ENCODE data around the gene KRT71.

The KRT71 gene

GRCh38 chr12:52551216-52551865 is 1.6 kb downstream of the KRT71 start:
- Histone ChIP-seq H3K9me3 (ENCODE audit: insufficient read depth, low read depth, low read length) (no peaks in the 10 kb centered on the region), H3K36me3 (ENCODE audit: control insufficient read depth in 1 of 2, insufficient read depth in 2 of 2, low read length in 2 of 2) (no peaks in the 10 kb centered on the region), H2AFZ (ENCODE audit: insufficient read depth, low read length, poor library complexity) (no peak overlapping the region), H2BK120ac (ENCODE audit: insufficient read depth, low read length, poor library complexity) (no peak overlapping the region), H3K23ac (ENCODE audit: low read length) (no peak overlapping the region), H3K18ac (ENCODE audit: low read length) (no peak overlapping the region), H3K14ac (ENCODE audit: low read length) (peak overlapping the region; percentile 62), H2AK5ac (ENCODE audit: low read length) (no peak overlapping the region), H3K79me2 (ENCODE audit: control insufficient read depth, insufficient read depth, low read length, poor library complexity) (no peaks in the 10 kb centered on the region), H3K27ac (ENCODE audit: low read depth, low read length) (peak overlapping the region; percentile 19), H3K27me3 (ENCODE audit: insufficient read depth, low read length) (no peaks in the 10 kb centered on the region), H4K12ac (ENCODE audit: low read depth, low read length) (no peak overlapping the region), H2BK5ac (ENCODE audit: low read depth, low read length, poor library complexity) (peak overlapping the region; percentile 49), H4K91ac (ENCODE audit: low read depth, low read length) (no peak overlapping the region), H3K79me1 (ENCODE audit: low read length) (peaks cover 5% of the 10 kb centered on the region), H2BK12ac (ENCODE audit: low read length) (peak overlapping the region; percentile 48), H3K4me3 (ENCODE audit: low read depth, low read length) (no peak overlapping the region), H4K8ac (ENCODE audit: low read depth, low read length) (no peak overlapping the region), H3K4me2 (ENCODE audit: low read length) (no peak overlapping the region), H3K4me1 (ENCODE audit: control insufficient read depth in 1 of 2, insufficient read depth in 2 of 2, low read length in 2 of 2) (peaks cover 12 to 15% of the 10 kb centered on the region in 2 experiments), H3K9ac (ENCODE audit: low read length) (no peak overlapping the region), H3K4ac (ENCODE audit: low read depth, low read length) (no peak overlapping the region)
- peak; percentile 93 to 95 for DNase-seq
- WGBS (ENCODE audit: extremely low coverage, insufficient coverage, insufficient read length): no CpG with 5 or more reads among the region's 6 CpGs

- Histone ChIP-seq H3K9ac (ENCODE audit: low read length) (no peak overlapping the region), H3K27me3 (ENCODE audit: insufficient read depth, low read length) (no peaks in the 10 kb centered on the region), H2BK5ac (ENCODE audit: low read depth, low read length, poor library complexity) (no peak overlapping the region), H4K91ac (ENCODE audit: low read depth, low read length) (no peak overlapping the region), H4K8ac (ENCODE audit: low read depth, low read length) (no peak overlapping the region), H3K4me1 (ENCODE audit: control insufficient read depth in 1 of 2, insufficient read depth in 2 of 2, low read length in 2 of 2) (peaks cover 2 to 5% of the 10 kb centered on the region in 2 experiments), H2AFZ (ENCODE audit: insufficient read depth, low read length, poor library complexity) (no peak overlapping the region), H3K36me3 (ENCODE audit: control insufficient read depth in 1 of 2, insufficient read depth in 2 of 2, low read length in 2 of 2) (no peaks in the 10 kb centered on the region), H2BK12ac (ENCODE audit: low read length) (no peak overlapping the region), H3K23ac (ENCODE audit: low read length) (no peak overlapping the region), H2BK120ac (ENCODE audit: insufficient read depth, low read length, poor library complexity) (no peak overlapping the region), H2AK5ac (ENCODE audit: low read length) (no peak overlapping the region), H3K18ac (ENCODE audit: low read length) (no peak overlapping the region), H3K14ac (ENCODE audit: low read length) (no peak overlapping the region), H3K4me3 (ENCODE audit: low read depth, low read length) (no peak overlapping the region), H3K79me2 (ENCODE audit: control insufficient read depth, insufficient read depth, low read length, poor library complexity) (no peaks in the 10 kb centered on the region), H4K12ac (ENCODE audit: low read depth, low read length) (no peak overlapping the region), H3K9me3 (ENCODE audit: insufficient read depth, low read depth, low read length) (no peaks in the 10 kb centered on the region), H3K4ac (ENCODE audit: low read depth, low read length) (no peak overlapping the region), H3K4me2 (ENCODE audit: low read length) (no peak overlapping the region), H3K27ac (ENCODE audit: low read depth, low read length) (no peak overlapping the region), H3K79me1 (ENCODE audit: low read length) (no peaks in the 10 kb centered on the region)
- DNase-seq: no peak
- WGBS (ENCODE audit: extremely low coverage, insufficient coverage, insufficient read length): no CpG with 5 or more reads among the region's 15 CpGs
Measured at GRCh38 chr12:52546126-52546525, 6.8 kb downstream of the KRT71 start.

GRCh38 chr12:52543985-52544883 is 8.7 kb downstream of the KRT71 start:
- Histone ChIP-seq H3K14ac (ENCODE audit: low read length) (no peak overlapping the region), H2AFZ (ENCODE audit: insufficient read depth, low read length, poor library complexity) (no peak overlapping the region), H3K9me3 (ENCODE audit: insufficient read depth, low read depth, low read length) (no peaks in the 10 kb centered on the region), H2BK12ac (ENCODE audit: low read length) (no peak overlapping the region), H3K4ac (ENCODE audit: low read depth, low read length) (no peak overlapping the region), H2BK120ac (ENCODE audit: insufficient read depth, low read length, poor library complexity) (no peak overlapping the region), H3K36me3 (ENCODE audit: control insufficient read depth in 1 of 2, insufficient read depth in 2 of 2, low read length in 2 of 2) (no peaks in the 10 kb centered on the region), H3K18ac (ENCODE audit: low read length) (no peak overlapping the region), H3K79me1 (ENCODE audit: low read length) (no peaks in the 10 kb centered on the region), H4K8ac (ENCODE audit: low read depth, low read length) (no peak overlapping the region), H4K91ac (ENCODE audit: low read depth, low read length) (no peak overlapping the region), H3K79me2 (ENCODE audit: control insufficient read depth, insufficient read depth, low read length, poor library complexity) (no peaks in the 10 kb centered on the region), H4K12ac (ENCODE audit: low read depth, low read length) (no peak overlapping the region), H3K23ac (ENCODE audit: low read length) (no peak overlapping the region), H3K27me3 (ENCODE audit: insufficient read depth, low read length) (no peaks in the 10 kb centered on the region), H3K9ac (ENCODE audit: low read length) (no peak overlapping the region), H3K4me2 (ENCODE audit: low read length) (no peak overlapping the region), H3K4me1 (ENCODE audit: control insufficient read depth in 1 of 2, insufficient read depth in 2 of 2, low read length in 2 of 2) (no peaks in the 10 kb centered on the region), H2AK5ac (ENCODE audit: low read length) (no peak overlapping the region), H3K4me3 (ENCODE audit: low read depth, low read length) (no peak overlapping the region), H2BK5ac (ENCODE audit: low read depth, low read length, poor library complexity) (no peak overlapping the region), H3K27ac (ENCODE audit: low read depth, low read length) (no peak overlapping the region)
- no peak for DNase-seq
- no CpG with 5 or more reads among the region's 17 CpGs for WGBS (ENCODE audit: extremely low coverage, insufficient coverage, insufficient read length)

- H4K91ac ChIP-seq (ENCODE audit: low read depth, low read length): no peak overlapping the region
- no peak overlapping the region for H3K23ac ChIP-seq (ENCODE audit: low read length)
- no peak overlapping the region for H2AFZ ChIP-seq (ENCODE audit: insufficient read depth, low read length, poor library complexity)
- no peak overlapping the region for H2BK12ac ChIP-seq (ENCODE audit: low read length)
- no peak overlapping the region for H2AK5ac ChIP-seq (ENCODE audit: low read length)
- no peaks in the 10 kb centered on the region for H3K4me1 ChIP-seq (ENCODE audit: control insufficient read depth in 1 of 2, insufficient read depth in 2 of 2, low read length in 2 of 2)
- no peak overlapping the region for H4K8ac ChIP-seq (ENCODE audit: low read depth, low read length)
- no peaks in the 10 kb centered on the region for H3K79me1 ChIP-seq (ENCODE audit: low read length)
- no peaks in the 10 kb centered on the region for H3K79me2 ChIP-seq (ENCODE audit: control insufficient read depth, insufficient read depth, low read length, poor library complexity)
- no CpG with 5 or more reads among the region's 7 CpGs for WGBS (ENCODE audit: extremely low coverage, insufficient coverage, insufficient read length)
- H3K9ac ChIP-seq (ENCODE audit: low read length): no peak overlapping the region
- DNase-seq: no peak
- H2BK5ac ChIP-seq (ENCODE audit: low read depth, low read length, poor library complexity): no peak overlapping the region
- H3K36me3 ChIP-seq (ENCODE audit: control insufficient read depth in 1 of 2, insufficient read depth in 2 of 2, low read length in 2 of 2): no peaks in the 10 kb centered on the region
- no peak overlapping the region for H4K12ac ChIP-seq (ENCODE audit: low read depth, low read length)
- no peak overlapping the region for H3K4me2 ChIP-seq (ENCODE audit: low read length)
- H2BK120ac ChIP-seq (ENCODE audit: insufficient read depth, low read length, poor library complexity): no peak overlapping the region
- no peak overlapping the region for H3K27ac ChIP-seq (ENCODE audit: low read depth, low read length)
- H3K4ac ChIP-seq (ENCODE audit: low read depth, low read length): no peak overlapping the region
- H3K18ac ChIP-seq (ENCODE audit: low read length): no peak overlapping the region
- H3K4me3 ChIP-seq (ENCODE audit: low read depth, low read length): no peak overlapping the region
- no peaks in the 10 kb centered on the region for H3K9me3 ChIP-seq (ENCODE audit: insufficient read depth, low read depth, low read length)
- no peak overlapping the region for H3K14ac ChIP-seq (ENCODE audit: low read length)
- H3K27me3 ChIP-seq (ENCODE audit: insufficient read depth, low read length): no peaks in the 10 kb centered on the region
Measured at GRCh38 chr12:52542785-52543318, 10.1 kb downstream of the KRT71 start.

Data from trophoblast cell (in vitro differentiated cells and primary cell).